WI38 (cell line): ENCODE data around the gene PRRG2.

Source experiments
- H3K4me3 ChIP-seq: 2 replicates; pipeline ENCODE4 v1.5.1; 2011; ENCODE audit warnings: low read depth, mild to moderate bottlenecking, control low read depth, low read length
- TF ChIP-seq, protein P1 (sequence below): IDR thresholded peaks from 2 replicates; pipeline ENCODE4 v1.5.1; 2012; ENCODE audit warnings: low read depth, mild to moderate bottlenecking, control low read depth, low read length

PRRG2 gene

GRCh38 chr19:49599378-49600295, 18.5 kb downstream of the PRRG2 start:
- no peak overlapping the region for H3K4me3 ChIP-seq
- TF ChIP-seq, protein P1, sequence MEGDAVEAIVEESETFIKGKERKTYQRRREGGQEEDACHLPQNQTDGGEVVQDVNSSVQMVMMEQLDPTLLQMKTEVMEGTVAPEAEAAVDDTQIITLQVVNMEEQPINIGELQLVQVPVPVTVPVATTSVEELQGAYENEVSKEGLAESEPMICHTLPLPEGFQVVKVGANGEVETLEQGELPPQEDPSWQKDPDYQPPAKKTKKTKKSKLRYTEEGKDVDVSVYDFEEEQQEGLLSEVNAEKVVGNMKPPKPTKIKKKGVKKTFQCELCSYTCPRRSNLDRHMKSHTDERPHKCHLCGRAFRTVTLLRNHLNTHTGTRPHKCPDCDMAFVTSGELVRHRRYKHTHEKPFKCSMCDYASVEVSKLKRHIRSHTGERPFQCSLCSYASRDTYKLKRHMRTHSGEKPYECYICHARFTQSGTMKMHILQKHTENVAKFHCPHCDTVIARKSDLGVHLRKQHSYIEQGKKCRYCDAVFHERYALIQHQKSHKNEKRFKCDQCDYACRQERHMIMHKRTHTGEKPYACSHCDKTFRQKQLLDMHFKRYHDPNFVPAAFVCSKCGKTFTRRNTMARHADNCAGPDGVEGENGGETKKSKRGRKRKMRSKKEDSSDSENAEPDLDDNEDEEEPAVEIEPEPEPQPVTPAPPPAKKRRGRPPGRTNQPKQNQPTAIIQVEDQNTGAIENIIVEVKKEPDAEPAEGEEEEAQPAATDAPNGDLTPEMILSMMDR: no peak

GRCh38 chr19:49601482-49602038, 20.4 kb downstream of the PRRG2 start:
- TF ChIP-seq, protein P1: no peak
- H3K4me3 ChIP-seq: no peak overlapping the region

DNA sequence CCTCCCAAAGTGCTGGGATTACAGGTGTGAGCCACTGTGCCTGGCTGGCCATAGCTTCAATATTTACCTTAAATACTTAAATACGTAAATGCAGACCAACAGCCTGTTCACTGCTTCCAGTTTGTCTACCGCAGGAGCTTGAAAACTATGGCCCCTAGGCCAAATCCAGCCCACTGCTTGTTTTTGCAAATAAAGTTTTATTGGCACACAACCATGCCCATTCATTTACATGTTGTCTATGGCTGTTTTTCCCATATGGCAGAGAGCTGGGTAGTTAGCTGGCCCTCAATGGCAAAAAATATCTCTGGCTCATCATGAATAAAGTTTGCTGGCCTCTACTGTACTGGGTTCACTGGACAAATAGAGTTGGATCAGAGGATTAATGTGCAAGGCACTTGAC, 21.7 kb downstream of the PRRG2 start:
- TF ChIP-seq, protein P1: no peak
- H3K4me3 ChIP-seq: no peak overlapping the region

DNA sequence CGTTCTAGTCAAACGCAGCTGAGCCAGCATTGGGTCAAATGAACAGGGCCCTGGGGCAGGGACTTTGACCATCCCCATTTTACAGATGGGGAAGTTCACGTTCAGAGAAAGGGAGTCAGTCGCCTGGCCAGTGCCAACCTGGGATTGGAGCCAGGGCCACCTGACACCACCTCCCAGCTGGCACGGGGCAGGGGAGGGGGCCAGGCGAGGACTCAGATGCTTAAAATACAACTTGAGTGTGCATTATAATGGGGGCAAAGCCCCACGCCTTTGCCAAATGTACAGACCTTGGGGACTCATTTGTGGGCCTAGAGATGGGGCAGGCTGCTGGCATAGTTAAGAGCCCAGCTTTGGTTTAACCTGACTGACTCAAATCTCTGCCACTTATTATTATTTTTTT, 24.5 kb downstream of the PRRG2 start:
- TF ChIP-seq, protein P1: no peak
- no peak overlapping the region for H3K4me3 ChIP-seq

DNA sequence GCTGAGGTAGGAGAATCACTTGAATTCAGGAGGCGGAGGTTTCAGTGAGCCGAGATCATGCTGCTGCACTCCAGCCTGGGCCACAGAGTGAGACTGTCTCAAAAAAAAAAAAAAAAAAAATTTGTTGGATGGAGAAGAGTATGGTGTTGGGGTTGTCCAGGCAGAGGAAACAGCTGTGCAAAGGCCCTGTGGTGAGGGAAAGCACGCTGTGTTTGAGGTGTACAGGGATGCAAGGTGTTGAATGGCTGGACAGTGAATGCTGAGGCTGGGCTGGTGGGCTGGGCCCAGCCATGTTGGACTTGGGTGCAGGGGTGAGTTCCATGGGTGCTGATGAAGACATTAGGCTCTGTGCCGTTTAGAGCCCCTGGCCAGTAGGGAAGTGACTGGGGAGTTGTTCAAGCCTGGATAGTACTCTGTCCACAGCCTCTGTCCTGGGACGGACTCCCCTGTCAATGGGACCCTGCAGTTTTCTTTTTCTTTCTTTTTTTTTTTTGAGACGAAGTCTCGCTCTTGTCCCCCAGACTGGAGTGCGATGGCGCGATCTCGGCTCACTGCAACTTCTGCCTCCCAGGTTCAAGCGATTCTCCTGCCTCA, 28.5 kb downstream of the PRRG2 start:
- TF ChIP-seq, protein P1: no peak
- no peak overlapping the region for H3K4me3 ChIP-seq

DNA sequence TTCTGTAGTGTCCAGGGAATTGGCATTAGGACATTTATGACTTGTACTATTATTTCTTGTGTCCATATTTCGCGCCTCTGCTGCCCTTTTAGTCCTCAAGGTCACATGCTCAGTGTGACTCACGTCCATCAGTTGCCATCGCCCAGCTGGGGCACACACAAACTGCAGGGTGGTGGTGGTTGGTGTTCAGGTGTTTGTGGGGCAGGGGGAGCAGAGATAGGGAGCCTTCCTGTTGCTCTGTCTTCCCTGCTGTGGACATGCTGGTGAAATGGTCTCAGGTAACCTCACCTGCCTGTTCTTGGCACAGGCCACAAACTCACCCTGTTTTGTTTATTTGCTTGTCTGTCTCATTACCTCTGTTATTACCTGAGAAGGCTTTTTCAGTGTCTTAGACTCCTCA, 32.3 kb downstream of the PRRG2 start:
- H3K4me3 ChIP-seq: no peak overlapping the region
- TF ChIP-seq, protein P1: no peak
